NCI-H1436 (cell line): ENCODE results near the gene SPHK1.

Experiments
- DNase-seq: peaks from one replicate; lab custom pipeline; 2025; lab: John Stamatoyannopoulos, UW

Gene SPHK1

DNA sequence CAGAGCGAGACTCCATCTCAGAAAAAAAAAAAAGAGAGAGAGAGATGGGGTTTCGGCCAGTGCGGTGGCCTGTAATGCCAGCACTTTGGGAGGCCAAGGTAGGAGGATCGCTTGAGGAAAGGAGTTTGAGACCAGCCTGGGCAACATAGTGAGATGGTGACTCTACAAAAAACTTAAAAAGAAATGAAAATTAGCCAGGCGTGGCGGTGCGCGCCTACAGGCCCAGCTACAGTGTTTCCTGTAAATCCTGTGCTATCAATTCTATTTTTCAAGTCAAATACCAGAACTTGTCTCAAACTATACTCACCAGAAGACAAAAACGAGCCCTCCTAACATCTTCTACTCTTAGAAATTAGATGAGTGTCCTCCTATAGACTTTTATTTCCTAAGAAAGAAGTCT, 49.3 kb downstream of the SPHK1 start:
- DNase-seq = no peak

DNA sequence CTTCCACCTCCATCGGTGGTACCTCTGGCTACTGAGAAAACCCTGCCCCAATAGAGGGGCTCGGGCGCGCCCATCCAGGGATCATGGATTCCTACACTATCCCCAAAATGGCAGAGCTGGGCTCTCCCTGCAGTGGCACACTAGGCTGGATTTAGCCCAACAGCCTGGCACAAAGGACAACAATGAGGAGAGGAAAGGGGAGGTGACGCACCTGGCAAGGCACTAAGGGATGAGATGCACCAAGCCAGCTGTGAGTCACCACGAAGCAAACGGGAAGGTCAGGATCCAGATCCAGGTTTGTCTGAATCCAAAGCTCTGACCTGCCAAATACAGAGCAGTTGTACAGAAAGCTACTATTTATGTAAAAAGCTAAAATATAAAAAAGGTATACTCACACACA, 50.5 kb downstream of the SPHK1 start:
- no peak for DNase-seq

DNA sequence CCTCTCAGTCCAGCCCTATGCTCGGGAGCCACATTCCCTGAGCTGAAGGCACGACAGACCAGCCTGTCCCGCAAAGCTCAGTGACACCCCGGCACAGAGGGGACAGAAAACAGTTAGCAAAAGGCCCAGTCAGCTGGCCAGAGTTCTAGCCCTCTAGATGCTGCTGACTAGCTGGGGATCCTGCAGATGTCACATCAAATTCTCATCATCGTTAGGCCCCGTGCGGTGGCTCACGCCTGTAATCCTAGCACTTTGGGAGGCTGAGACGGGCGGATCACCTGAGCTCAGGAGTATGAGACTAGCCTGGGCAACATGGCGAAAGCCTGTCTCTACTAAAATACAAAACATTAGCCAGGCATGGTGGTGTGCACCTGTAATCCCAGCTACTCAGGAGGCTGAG, 51.3 kb downstream of the SPHK1 start:
- DNase-seq = no peak
